Smooth muscle cell (in vitro differentiated cells): ENCODE results near the gene LSAMP. TPM values are rescaled to one million over a fixed set of nuclear protein-coding genes. Genes with fewer than 3 reads are reported as not detected.

Experiments
- DNase-seq: peaks from one replicate; lab custom pipeline; 2025; ENCODE audit not compliant: unreplicated experiment; lab: John Stamatoyannopoulos, UW
- H2AFZ ChIP-seq: fragments of 200-600 bp; sonication (generic); 2 replicates; pipeline ENCODE4 v1.6.0; 2016; ENCODE audit warnings: antibody characterized with exemption, low read depth, mild to moderate bottlenecking
- H3F3A ChIP-seq: fragments of 200-600 bp; sonication (generic); 2 replicates; pipeline ENCODE4 v1.6.0; 2017; ENCODE audit warnings: antibody characterized with exemption, low read depth
- H3K27ac ChIP-seq: fragments of 200-600 bp; sonication (generic); 2 replicates; pipeline ENCODE4 v1.5.1; 2016; ENCODE audit warnings: low read depth, mild to moderate bottlenecking
- H3K27me3 ChIP-seq: fragments of 200-600 bp; sonication (generic); 2 replicates; pipeline ENCODE4 v1.6.1; 2016; ENCODE audit warnings: low read depth, mild to moderate bottlenecking
- H3K36me3 ChIP-seq: fragments of 200-600 bp; sonication (generic); 2 replicates; pipeline ENCODE4 v1.5.1; 2016; ENCODE audit warnings: low read depth
- H3K4me1 ChIP-seq: fragments of 200-600 bp; sonication (generic); 2 replicates; pipeline ENCODE4 v1.5.1; 2016; ENCODE audit warnings: low read depth
- H3K4me2 ChIP-seq: fragments of 200-600 bp; sonication (generic); 2 replicates; pipeline ENCODE4 v1.6.0; 2016; ENCODE audit warnings: mild to moderate bottlenecking
- H3K4me3 ChIP-seq: fragments of 200-600 bp; sonication (generic); 2 replicates; pipeline ENCODE4 v1.5.1; 2016; ENCODE audit warnings: mild to moderate bottlenecking
- H3K79me2 ChIP-seq: fragments of 200-600 bp; sonication (generic); 2 replicates; pipeline ENCODE4 v1.6.0; 2016; ENCODE audit warnings: low read depth, mild to moderate bottlenecking
- H3K9ac ChIP-seq: fragments of 200-600 bp; sonication (generic); 2 replicates; pipeline ENCODE4 v1.6.0; 2016; ENCODE audit warnings: low read depth
- H3K9me3 ChIP-seq: fragments of 200-600 bp; sonication (generic); replicated peaks from 2 replicates; pipeline ENCODE4 v1.5.1; 2016; ENCODE audit warnings: low read depth
- H4K20me1 ChIP-seq: fragments of 200-600 bp; sonication (generic); 2 replicates; pipeline ENCODE4 v1.6.0; 2016; ENCODE audit warnings: low read depth
- WGBS: methylation state at CpG from one replicate; pipeline ENCODE4 v1.1.7; 2016; ENCODE audit warnings: low lambda C conversion rate; 5-methylcytosine and 5-hydroxymethylcytosine counted together
- polyA plus RNA-seq: library from polyadenylated mRNA; unstranded; fragments of >200 nt; fragmentation: Nextera tagmentation; extraction: Ambion mirVana; gene quantifications from 2 replicates; pipeline ENCODE4 v1.2.1, GENCODE V29; 2016
- total RNA-seq: library from RNA; depleted of rRNA; stranded (reverse); fragments of >200 nt; gene quantifications from 2 replicates; pipeline ENCODE4 v1.2.3, GENCODE V29; 2014
- TF ChIP-seq, protein P1 (sequence below): fragments of 200-600 bp; sonication (generic); IDR thresholded peaks from 2 replicates; pipeline ENCODE4 v1.5.1; 2017; ENCODE audit warnings: borderline replicate concordance, mild to moderate bottlenecking, antibody characterized with exemption; ENCODE audit not compliant: insufficient read depth, poor library complexity, severe bottlenecking

LSAMP gene
- total and polyA plus RNA-seq, 2 experiments from 2014 or later = 11.2 to 13.6 TPM

DNA sequence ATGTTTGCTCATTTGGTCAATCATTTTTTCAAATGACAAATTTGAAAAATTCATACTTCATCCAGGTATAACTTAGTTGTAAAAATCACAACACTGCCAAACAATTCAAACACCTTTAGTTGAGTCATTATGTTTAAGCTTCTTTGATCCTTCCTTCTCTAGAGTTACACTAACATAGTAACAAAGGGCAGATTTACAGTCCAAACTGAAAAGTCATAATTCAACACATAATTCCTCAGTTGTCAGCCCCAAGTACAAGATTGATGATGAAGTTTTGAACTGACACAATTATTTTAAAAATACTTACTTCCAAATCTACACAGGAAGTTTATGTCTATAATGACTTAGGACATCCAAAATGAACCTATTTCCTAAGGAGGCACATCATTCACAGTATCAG, 264.1 kb downstream of the LSAMP start:
- H3K4me2 ChIP-seq = no peak overlapping the region
- no peaks in the 10 kb centered on the region for H3K79me2 ChIP-seq
- H3K27ac ChIP-seq = no peak overlapping the region
- H3K36me3 ChIP-seq = no peaks in the 10 kb centered on the region
- no peak overlapping the region for H3K9ac ChIP-seq
- H3K4me1 ChIP-seq = peaks cover 5% of the 10 kb centered on the region
- no peaks in the 10 kb centered on the region for H4K20me1 ChIP-seq
- H3F3A ChIP-seq = no peaks in the 10 kb centered on the region
- H3K4me3 ChIP-seq = no peak overlapping the region
- H3K27me3 ChIP-seq = no peaks in the 10 kb centered on the region
- DNase-seq = no peak
- H2AFZ ChIP-seq = no peak overlapping the region
- TF ChIP-seq, protein P1, sequence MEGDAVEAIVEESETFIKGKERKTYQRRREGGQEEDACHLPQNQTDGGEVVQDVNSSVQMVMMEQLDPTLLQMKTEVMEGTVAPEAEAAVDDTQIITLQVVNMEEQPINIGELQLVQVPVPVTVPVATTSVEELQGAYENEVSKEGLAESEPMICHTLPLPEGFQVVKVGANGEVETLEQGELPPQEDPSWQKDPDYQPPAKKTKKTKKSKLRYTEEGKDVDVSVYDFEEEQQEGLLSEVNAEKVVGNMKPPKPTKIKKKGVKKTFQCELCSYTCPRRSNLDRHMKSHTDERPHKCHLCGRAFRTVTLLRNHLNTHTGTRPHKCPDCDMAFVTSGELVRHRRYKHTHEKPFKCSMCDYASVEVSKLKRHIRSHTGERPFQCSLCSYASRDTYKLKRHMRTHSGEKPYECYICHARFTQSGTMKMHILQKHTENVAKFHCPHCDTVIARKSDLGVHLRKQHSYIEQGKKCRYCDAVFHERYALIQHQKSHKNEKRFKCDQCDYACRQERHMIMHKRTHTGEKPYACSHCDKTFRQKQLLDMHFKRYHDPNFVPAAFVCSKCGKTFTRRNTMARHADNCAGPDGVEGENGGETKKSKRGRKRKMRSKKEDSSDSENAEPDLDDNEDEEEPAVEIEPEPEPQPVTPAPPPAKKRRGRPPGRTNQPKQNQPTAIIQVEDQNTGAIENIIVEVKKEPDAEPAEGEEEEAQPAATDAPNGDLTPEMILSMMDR = no peak
- no peaks in the 10 kb centered on the region for H3K9me3 ChIP-seq

DNA sequence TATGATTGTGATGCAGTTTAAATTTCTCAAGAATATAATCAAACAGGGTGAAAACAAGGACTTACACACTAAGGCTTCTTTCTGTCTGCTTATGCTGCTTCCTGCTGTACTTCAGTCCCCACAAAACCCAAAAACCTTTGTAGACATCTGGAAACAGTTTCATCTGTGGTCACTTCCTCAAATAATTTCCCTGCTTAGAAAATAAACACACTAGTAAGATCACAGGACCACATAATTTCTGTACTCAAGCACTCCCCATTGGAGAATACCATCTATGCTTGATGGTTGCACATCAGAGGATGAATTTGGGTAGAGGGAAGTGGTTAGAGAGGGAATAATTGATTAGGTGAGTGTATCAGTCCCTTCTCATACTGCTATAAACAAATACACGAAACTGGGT, 266.2 kb downstream of the LSAMP start:
- H4K20me1 ChIP-seq = no peaks in the 10 kb centered on the region
- no peak for DNase-seq
- H3F3A ChIP-seq = no peaks in the 10 kb centered on the region
- H3K4me3 ChIP-seq = no peak overlapping the region
- peaks cover 5% of the 10 kb centered on the region for H3K4me1 ChIP-seq
- no peaks in the 10 kb centered on the region for H3K27me3 ChIP-seq
- TF ChIP-seq, protein P1 = no peak
- H2AFZ ChIP-seq = no peak overlapping the region
- H3K9me3 ChIP-seq = no peaks in the 10 kb centered on the region
- H3K27ac ChIP-seq = peak overlapping the region; percentile 58
- no peaks in the 10 kb centered on the region for H3K79me2 ChIP-seq
- H3K4me2 ChIP-seq = peak overlapping the region; percentile 64
- WGBS = 61% methylated on average over 1 of the region's 1 CpG
- no peak overlapping the region for H3K9ac ChIP-seq
- no peaks in the 10 kb centered on the region for H3K36me3 ChIP-seq

DNA sequence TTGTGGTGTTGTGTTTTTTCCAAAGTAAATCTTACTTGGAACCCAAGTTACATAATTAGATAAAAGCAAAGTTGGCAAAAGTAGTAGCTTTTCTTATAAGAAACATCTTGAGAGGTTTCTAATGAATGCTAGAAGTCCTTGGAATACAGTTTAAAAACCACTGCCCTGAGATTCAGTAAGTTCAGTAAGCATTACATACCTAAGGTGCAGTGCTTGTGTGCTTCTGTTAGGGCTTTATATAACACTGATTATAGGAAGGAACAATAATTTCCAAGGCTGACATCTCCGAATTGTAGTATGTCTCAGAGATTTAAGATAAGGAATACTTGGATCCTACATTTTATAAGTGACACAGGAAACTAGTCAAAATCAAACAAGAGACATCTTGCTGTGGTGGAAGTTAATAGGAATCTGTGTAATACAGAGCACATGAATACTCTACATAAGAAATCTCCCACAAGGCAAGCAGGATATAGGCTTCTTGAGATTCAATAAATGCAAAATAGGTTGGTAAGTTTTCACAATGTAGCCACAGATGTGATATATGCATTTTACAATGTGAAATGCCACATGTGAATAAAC, 268.2 kb downstream of the LSAMP start:
- no peak overlapping the region for H2AFZ ChIP-seq
- no peak for DNase-seq
- TF ChIP-seq, protein P1 = no peak
- H3K4me3 ChIP-seq = no peak overlapping the region
- no peaks in the 10 kb centered on the region for H3K9me3 ChIP-seq
- no peaks in the 10 kb centered on the region for H3K27me3 ChIP-seq
- peaks cover 5% of the 10 kb centered on the region for H3K4me1 ChIP-seq
- WGBS = 86% methylated on average over 1 of the region's 1 CpG
- no peak overlapping the region for H3K4me2 ChIP-seq
- H3K79me2 ChIP-seq = no peaks in the 10 kb centered on the region
- no peak overlapping the region for H3K27ac ChIP-seq
- H3K9ac ChIP-seq = no peak overlapping the region
- no peaks in the 10 kb centered on the region for H3K36me3 ChIP-seq
- H3F3A ChIP-seq = no peaks in the 10 kb centered on the region
- H4K20me1 ChIP-seq = no peaks in the 10 kb centered on the region

DNA sequence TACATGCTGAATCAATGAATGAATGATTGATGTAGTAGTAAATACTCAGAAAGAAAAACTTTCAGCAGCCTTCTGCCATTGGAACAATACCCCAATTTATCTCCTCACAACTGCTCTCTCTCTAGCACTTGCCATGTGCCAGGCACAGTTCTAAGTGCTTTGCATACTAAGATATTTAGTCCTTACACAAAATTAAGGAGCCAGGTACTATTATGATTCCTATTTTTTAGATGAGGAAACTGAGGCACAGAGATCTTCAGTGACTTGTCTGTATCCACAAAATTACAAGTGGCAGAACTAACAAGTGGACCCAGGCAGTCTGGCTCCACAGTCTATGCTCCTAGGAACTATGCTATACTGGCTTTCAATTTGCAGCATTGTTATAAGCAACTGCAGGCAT, 279.2 kb downstream of the LSAMP start:
- Histone ChIP-seq H3K36me3 (no peaks in the 10 kb centered on the region), H3K27me3 (no peaks in the 10 kb centered on the region), H3K9ac (no peak overlapping the region), H3K79me2 (no peaks in the 10 kb centered on the region), H2AFZ (no peak overlapping the region), H3F3A (no peaks in the 10 kb centered on the region), H3K4me2 (no peak overlapping the region), H3K4me3 (no peak overlapping the region), H4K20me1 (no peaks in the 10 kb centered on the region), H3K9me3 (no peaks in the 10 kb centered on the region), H3K27ac (no peak overlapping the region), H3K4me1 (no peaks in the 10 kb centered on the region)
- no peak for DNase-seq
- TF ChIP-seq, protein P1 = no peak
